ENCODE data around the gene RFNG. TPM values are rescaled to one million over a fixed set of nuclear protein-coding genes. Genes with fewer than 3 reads are reported as not detected.

The RFNG gene
- total and polyA plus RNA-seq, 3 donors from 2014 or later = 50.5 to 102 (median 73.3) TPM

- H3K27ac ChIP-seq = no peak overlapping the region
- H3K36me3 ChIP-seq (ENCODE audit: low read depth, missing control alignments) = no peaks in the 10 kb centered on the region
- 92 to 99% methylated on average over 6 to 32 of the region's 38 CpGs for WGBS, 2 donors
- no peak overlapping the region for H3K4me3 ChIP-seq
- DNase-seq = no peak
- peaks cover 11% of the 10 kb centered on the region for H3K4me1 ChIP-seq
- H3K9me3 ChIP-seq = no peaks in the 10 kb centered on the region
- TF ChIP-seq CTCF (IDR thresholded peaks at IDR 0.05) (no peak), POLR2A (IDR thresholded peaks at IDR 0.05) (no peak)
- intact Hi-C loops (cut with DNase I; ENCODE audit: low total_unique reads) = no loop called here
- no peaks in the 10 kb centered on the region for H3K27me3 ChIP-seq
These were observed 2.9 kb upstream of the RFNG start for GRCh38 chr17:82054351-82055022.

- Histone ChIP-seq H3K4me1 (peaks cover 11% of the 10 kb centered on the region), H3K27ac (no peak overlapping the region), H3K4me3 (no peak overlapping the region), H3K27me3 (no peaks in the 10 kb centered on the region), H3K36me3 (ENCODE audit: low read depth, missing control alignments) (no peaks in the 10 kb centered on the region), H3K9me3 (no peaks in the 10 kb centered on the region)
- 89 to 93% methylated on average over 17 to 25 of the region's 28 CpGs for WGBS, 2 donors
- no peak for DNase-seq
- TF ChIP-seq POLR2A (IDR thresholded peaks at IDR 0.05) (no peak), CTCF (IDR thresholded peaks at IDR 0.05) (no peak)
- intact Hi-C loops (cut with DNase I; ENCODE audit: low total_unique reads) = no loop called here
These were observed 2.1 kb upstream of the RFNG start for GRCh38 chr17:82053556-82054263.

GRCh38 chr17:82053130-82053529, 1.5 kb upstream of the RFNG start:
- peaks cover 11% of the 10 kb centered on the region for H3K4me1 ChIP-seq
- TF ChIP-seq POLR2A (IDR thresholded peaks at IDR 0.05) = no peak
- no peak for TF ChIP-seq CTCF (IDR thresholded peaks at IDR 0.05)
- H3K27me3 ChIP-seq = no peaks in the 10 kb centered on the region
- intact Hi-C loops (cut with DNase I; ENCODE audit: low total_unique reads) = no loop called here
- 84 to 88% methylated on average over 6 to 19 of the region's 19 CpGs for WGBS, 2 donors
- H3K4me3 ChIP-seq = no peak overlapping the region
- no peak overlapping the region for H3K27ac ChIP-seq
- no peak for DNase-seq
- no peaks in the 10 kb centered on the region for H3K9me3 ChIP-seq
- no peaks in the 10 kb centered on the region for H3K36me3 ChIP-seq (ENCODE audit: low read depth, missing control alignments)

DNA sequence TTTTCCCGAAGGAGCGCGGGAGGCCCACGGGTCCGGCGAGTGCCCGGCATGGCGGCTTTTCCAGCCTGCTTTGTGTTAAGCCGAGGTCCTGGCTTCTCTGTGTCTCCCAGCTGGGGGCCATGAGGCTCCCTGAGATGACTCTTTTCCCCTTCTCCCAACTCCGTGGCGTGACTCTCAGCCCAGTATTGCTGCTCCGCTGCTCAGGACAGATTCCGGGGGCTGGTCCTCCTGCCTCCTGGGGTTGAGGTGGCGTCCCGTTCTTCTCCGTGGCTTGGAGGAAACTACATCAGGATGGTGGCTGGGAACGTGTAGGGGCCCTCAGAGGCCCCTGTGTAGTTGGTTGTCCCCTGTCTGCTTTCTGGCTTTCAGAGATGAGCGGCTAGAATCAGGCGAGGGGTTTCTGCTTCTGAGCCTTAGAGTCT, 1.0 kb upstream of the RFNG start:
- no peak for TF ChIP-seq POLR2A (IDR thresholded peaks at IDR 0.05)
- no peak for TF ChIP-seq CTCF (IDR thresholded peaks at IDR 0.05)
- no peaks in the 10 kb centered on the region for H3K27me3 ChIP-seq
- peaks cover 11% of the 10 kb centered on the region for H3K4me1 ChIP-seq
- 10 to 29% methylated on average over 9 to 19 of the region's 19 CpGs for WGBS, 2 donors
- no peaks in the 10 kb centered on the region for H3K36me3 ChIP-seq (ENCODE audit: low read depth, missing control alignments)
- no peak for DNase-seq
- H3K4me3 ChIP-seq = peak overlapping the region; percentile 62 to 78
- H3K27ac ChIP-seq = no peak overlapping the region
- no peaks in the 10 kb centered on the region for H3K9me3 ChIP-seq
- intact Hi-C loops (cut with DNase I; ENCODE audit: low total_unique reads) = no loop called here

Data from testis (tissue), 3 donors.